ENCODE data around the gene AGPAT3.

- TF ChIP-seq POLR2A (IDR thresholded peaks at IDR 0.05) = no peak
- TF ChIP-seq CTCF (IDR thresholded peaks at IDR 0.05) = no peak
- TF ChIP-seq POLR2AphosphoS5 (IDR thresholded peaks at IDR 0.05) = no peak
These were observed 27.3 kb downstream of the AGPAT3 start for GRCh38 chr21:43892334-43892733.

Measured in prostate gland (tissue), 2 donors.